NCI-H1105 treated with DMSO at 0.1 percent for 48 hours (cell line): ENCODE measurements around the gene ERN2.
"Not testable (repeated sequence)": the region's sequence is repeated elsewhere in the genome, so short reads cannot be mapped to it uniquely, and the experiment has no call there.

Source experiments
- DNase-seq: peaks from one replicate; lab custom pipeline; 2025; lab: John Stamatoyannopoulos, UW

ERN2 gene

DNA sequence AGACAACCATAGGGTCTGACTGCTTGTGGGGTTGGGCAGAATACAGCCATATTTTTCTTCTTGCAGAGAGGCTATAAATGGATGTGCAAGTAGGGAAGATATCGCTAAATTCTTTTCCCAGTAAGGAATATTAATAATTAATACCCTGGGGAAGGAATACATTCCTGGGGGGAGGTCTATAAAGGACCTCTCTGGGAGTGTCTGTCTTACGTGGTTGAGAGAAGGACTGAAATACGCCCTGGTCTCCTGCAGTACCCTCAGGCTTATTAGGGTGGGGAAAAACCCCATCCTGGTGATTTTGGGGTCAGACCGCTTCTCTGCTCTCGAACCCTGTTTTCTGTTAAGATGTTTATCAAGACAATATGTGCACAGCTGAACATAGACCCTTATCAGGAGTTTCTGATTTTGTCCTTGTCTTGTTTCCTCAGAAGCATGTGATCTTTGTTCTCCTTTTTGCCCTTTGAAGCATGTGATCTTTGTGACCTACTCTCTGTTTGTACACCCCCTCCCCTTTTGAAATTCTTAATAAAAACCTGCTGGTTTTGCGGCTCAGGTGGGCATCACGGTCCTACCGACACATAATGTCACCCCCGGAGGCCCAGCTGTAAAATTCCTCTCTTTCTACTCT, 9.7 kb upstream of the ERN2 start:
- not testable (repeated sequence) for DNase-seq

DNA sequence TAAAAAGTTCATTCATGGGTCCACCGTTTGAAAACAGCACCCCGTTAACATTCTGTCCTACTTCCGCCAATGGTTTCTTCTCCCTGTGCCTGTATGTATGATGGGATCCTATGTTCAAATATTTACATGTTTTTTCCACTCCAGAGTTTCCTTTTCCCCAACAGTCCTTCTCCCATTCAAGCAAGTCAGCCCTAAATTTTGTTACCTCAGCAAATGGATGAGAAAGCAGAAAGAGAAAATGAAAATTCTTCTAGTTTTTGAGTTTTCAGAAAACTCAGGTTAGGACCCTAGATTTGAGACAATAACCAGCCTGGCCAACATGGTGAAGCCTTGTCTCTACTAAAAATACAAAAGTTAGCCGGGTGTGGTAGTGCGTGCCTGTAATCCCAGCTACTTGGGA, 3.5 kb upstream of the ERN2 start:
- DNase-seq: no peak

DNA sequence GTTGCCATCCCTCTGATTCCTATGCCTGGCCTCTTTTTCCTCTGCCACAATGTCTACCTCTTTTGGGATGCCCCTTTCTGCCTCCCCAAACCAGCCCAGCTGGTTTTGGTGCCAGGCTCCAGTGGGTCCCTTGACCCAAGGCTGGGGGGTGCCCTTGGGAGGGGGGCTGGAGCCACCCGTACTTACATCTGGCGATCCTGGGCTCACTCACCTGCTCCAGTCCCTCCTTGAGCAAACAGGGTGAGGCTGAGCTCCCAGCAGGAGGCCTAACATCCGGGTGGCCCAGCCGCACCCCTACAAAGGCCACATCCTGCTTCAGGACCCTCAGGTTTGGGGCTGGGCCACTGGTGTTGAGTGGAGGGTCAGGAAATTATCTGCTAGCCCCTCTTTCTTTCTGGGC, 1.2 kb downstream of the ERN2 start:
- no peak for DNase-seq

DNA sequence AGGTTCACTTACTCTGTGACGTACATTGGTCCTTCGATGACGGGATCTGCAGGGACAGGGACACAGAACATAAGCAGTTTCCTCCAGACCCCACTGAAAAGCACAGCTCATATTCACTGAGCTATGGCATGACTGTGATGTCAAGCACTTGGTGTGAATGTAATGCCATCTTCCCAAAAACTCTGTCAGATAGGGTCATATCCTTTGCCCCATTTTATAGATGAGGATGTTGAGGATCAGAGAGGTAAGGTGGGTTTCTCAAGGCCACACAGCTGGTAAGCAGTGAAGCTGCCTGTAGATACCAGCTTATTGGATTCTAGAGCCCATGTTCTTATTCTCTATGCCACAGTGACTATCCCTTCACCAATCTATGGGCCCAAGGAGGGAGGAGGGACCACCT, 2.5 kb downstream of the ERN2 start:
- no peak for DNase-seq

DNA sequence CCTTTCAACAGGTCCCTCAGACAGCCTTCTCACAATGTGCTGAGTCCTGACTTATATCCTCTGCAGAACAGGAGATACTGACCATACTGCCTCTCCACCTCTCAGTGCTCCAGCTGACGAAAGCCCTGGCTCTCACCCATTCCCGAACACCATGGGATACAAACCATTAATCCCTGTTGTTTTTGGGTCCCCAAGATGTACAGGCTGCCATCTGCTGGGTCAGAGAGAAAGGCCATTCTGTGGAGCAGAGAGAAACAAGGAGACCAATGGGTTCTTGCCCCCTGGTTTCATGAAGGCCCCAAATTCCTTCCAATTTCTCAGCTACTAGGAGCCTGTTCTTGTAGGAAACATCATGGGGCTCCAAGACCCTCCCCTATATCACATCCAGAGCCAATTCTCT, 3.0 kb downstream of the ERN2 start:
- no peak for DNase-seq

DNA sequence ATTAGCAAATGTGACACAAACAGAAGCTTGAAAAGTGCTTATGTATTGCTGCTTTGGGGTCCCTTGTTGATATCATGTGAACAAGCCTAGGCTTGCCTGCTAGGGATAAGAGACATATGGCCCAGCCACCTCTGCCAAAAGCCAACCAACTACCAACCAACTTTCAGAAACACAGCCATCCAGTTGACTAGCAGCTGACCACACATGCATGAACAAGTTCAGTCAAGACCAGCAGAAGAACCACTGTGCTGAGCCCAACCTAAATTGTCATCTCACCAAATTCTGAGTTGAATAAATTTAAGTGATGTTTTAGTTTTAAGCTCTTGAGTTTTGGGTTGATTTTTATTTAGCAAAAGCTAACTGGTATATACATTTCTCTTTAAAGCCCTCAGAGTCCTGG, 3.5 kb downstream of the ERN2 start:
- DNase-seq: peak; percentile 49

DNA sequence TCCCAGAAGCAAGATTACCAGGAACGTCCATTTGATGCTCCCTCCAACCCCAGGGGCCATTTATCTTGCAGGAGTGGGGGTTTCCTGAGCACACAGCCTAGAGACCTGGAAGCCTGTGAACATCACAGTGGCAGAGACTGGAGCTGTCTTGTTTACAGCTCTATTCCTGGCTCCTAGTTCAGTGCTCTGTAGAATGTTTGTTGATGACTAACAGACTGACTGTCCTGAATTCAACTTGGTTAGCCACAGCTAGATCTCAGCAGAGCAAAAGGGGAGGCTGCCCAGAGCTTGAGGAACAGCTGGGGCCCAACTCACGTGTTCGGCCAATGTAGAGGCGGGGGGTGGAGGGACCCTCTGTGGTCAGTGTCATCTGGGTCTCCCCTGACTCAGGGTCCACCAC, 6.6 kb downstream of the ERN2 start:
- DNase-seq: no peak

DNA sequence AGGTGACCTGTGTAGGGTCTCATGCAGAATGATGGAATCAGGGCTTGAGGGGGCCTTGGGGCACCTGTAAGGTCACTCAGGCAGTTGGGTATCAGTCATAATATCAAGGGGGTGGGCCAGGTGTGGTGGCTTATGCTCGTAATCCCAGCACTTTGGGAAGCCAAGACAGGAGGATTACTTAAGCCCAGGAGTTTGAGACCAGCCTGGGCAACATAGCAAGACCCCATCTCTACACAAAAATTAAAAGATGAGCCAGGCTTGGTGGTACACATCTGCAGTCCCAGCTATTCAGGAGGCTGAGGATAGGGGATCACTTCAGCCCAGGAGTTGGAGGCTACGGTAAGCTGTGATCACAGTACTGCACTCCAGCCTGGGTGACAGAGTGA, 7.5 kb downstream of the ERN2 start:
- no peak for DNase-seq

DNA sequence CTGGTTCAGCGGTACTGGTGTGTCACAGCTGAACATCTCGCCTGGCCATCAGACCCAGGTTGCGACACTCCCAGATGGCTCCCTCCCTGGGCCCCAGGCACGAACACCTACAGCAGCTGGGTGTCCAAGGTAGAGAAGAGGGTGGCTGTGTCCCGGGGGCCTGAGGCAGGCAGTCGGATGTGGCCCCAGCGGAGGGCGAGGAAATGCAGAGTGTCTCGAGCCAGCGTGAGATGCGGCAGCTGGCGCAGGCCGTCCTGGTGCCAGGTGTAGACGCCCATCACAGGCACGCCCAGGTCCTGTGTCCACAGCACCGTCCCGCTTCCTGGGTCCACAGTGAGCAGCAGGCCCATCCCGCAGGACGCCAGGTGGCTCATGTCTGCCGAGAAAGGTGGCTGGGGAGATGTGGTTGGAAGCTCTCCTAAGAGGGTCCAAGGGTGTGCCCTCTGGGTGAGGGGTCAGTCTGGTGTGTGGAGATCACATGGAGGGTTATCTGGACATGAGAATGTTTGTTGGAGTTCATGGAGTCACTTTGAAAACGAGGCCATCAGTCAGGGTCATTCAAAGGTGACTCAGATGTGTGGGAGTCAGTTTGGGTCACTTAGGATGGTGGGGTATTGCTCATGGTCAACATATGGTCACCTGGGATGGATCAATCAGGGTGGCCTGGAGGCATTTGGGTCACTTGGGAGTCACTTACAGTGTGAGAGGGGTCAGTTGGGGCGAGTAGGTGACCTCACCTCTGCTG, 8.1 kb downstream of the ERN2 start:
- no peak for DNase-seq

DNA sequence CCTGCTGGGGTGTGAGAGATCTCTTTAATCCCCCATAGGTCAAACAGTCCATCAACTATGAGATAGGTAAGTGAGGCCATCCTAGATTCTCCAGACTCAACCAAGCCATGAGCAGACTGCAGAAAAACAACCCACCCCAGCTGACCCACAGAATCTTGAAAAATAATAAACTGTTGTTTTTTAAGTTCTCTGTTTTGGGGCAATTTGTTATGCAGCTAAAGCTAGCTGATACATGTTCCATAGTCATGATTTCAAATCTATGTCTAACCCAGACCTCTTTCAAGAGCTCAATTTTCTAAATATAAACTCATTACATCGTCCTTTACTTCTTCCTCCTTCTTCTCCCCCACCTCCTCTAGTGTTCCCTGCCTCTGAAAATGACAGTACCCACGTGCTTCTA, 10.1 kb downstream of the ERN2 start:
- no peak for DNase-seq

DNA sequence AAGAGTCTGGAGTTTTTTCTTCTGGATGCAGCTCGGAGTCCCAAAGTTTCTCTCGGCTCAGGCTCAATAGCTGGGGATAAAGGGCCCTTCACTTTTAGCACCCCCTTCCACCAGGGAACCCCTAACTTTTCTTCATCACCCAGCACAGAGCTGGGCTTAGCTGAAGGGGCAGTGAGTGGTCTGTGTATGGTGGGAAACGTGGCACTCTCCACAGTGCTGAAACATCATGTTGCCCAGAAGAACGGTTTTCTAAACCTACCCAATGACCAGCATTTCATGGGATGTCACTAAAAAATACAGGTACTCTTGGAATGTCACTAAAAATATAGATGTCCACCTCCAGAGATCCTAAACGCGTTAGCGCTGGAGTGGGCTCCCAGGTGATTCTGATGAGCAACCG, 12.0 kb downstream of the ERN2 start:
- DNase-seq: no peak

DNA sequence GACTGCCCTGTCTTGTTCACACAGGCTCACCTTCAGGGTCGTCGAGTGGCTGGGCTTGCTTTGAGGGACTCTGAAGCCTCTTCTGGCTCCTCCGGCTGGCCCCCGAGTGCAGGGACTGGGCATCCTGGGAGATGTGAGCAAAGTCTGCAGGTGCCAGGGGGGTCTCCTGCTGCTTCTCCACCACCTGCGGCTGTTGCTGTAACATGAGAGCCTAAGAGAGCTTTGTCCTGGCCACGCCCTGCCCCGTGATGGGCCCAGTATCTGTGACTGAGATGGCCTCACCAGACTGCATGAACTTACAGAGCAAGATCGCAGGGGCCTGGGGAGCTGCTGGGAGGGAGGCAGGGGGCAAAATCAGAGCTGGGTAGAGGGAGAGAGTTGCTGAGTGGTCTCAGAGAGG, 12.5 kb downstream of the ERN2 start:
- DNase-seq: peak; percentile 2

DNA sequence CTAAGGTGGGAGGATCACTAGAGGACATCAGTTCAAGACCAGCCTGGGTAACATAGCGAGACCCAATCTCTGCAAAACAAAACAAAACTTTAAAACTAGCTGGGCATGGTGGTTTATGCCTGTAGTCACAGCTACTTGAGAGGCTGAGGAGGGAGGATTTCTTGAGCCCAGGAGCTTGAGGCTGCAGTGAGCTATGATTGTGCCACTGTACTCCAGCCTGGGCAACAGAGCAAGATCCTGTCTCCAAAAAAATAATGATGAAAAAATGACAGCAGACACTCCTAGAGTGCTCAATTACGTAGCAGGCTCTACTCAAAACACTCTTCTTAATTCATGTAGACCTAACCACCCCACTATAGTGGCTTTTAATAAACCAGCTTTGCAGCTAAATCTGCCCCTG, 12.9 kb downstream of the ERN2 start:
- DNase-seq: no peak

DNA sequence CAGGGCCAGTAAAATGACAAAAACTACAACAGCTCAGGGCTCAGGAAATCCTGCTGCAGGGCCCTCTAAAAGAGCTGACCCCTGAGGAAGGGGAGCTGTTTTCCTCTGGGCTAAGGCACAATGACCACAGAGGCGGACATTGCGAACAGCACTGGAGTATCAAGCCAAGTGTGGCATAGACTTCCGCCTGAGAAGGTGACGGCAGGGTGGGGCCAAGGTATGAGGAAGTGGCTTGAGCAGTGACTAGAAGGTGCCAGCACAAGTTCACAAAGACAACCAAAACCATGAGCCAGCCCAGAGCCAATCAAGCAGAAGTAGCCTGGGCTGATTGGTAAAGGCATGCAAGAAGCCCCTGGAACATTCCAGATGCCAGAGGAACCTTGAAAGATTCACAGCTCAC, 13.9 kb downstream of the ERN2 start:
- no peak for DNase-seq

DNA sequence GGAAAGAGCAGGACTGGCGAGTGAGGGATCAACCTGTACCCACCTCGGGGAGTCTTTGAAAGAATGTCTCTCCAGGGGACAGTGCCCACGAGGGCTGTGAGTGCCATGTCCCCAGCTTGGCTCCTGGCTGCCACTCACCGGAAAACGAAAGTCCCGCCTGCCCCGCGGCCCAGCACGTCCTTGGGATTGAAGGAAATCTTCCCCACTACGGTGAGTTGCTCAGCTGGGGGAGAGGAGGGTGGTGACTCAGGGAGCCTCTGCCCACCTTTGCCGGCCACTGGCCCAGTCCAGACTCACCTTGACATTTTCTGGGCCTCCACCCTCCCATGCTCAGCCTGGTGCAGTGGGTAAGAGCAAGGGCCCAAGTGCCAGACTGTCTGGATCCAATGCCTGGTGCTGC, 17.3 kb downstream of the ERN2 start:
- DNase-seq: no peak

DNA sequence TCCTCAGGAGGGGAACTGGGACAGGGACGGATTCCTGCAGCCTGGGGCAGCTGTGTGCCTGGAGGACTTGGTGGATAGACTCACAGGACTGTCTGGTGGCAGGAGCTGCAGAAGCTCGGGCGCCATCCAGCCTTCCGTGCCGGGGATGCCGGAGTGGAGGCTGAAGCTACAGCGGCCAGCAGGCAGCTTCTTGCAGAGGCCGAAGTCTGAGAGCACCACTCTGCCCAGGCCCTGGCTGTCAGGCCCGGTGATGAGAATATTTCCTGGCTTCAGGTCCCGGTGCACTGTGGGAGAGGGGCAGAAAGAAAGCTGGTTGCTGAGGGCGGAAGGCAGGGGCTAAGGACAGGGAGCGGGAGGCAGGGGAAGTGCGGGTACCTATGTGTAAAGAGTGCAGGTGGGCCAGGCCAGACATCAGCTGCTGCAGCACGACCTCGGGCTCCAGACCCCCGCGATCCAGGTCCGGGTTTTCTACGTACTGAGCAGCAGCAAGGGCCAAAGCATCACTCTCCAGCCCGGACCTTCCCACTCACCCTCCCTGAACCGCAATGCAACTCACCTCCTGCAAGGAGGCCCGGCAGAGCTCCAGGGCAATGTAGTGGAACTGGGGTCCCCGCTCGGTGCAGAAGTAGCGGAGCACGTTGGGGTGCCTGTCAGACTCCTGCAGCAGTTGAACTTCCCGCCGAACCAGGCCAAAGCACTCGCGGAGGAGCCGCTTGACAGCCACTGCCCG, 18.2 kb downstream of the ERN2 start:
- no peak for DNase-seq

DNA sequence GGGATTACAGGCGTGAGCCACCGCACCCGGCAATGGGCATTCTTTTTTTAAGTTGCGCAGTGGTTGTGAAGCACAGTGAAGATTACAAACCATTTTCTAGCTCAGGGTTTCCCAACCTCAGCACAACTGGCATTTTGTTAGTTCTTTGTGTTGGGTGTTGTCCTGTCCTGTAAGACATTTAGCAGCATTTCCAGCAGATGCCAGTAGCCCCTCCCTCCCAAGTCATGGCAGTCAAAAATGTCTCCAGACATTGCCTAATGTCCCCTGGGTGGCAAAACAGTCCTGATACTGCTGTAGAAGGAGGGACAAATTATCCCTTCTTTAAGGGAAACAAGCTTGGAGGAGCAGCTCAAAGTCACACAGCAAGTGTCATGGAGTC, 18.8 kb downstream of the ERN2 start:
- DNase-seq: no peak

DNA sequence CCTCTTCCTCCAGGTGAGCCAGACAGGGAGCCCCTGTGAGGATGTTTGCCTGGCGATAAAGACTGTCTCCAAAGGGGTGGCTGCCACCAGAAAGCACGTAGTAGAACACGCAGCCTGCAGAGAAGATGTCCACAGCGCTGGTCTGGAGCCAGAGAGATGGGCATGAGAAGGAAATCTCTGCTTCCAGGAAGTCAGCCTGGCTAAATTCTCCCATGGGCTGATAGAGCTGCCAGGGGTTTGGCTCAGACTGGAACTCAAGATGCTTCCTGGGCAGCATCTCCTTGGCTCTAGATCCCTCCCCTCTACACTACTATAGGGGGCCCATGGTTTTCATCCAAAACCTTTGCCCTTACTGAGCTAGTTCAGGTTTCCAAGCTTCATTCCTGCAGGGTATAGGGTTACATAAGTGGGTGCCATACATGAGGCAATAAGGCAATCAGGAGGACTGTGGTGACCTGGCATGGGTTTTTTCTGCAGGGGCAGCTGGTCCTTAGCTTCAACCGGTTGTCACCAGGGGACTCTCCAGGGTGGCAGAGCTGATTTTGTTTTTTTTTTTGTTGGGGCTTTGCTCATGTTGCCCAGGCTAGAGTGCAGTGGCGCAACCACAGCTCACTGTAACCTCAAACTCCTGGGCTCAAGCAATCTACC, 20.7 kb downstream of the ERN2 start:
- no peak for DNase-seq

DNA sequence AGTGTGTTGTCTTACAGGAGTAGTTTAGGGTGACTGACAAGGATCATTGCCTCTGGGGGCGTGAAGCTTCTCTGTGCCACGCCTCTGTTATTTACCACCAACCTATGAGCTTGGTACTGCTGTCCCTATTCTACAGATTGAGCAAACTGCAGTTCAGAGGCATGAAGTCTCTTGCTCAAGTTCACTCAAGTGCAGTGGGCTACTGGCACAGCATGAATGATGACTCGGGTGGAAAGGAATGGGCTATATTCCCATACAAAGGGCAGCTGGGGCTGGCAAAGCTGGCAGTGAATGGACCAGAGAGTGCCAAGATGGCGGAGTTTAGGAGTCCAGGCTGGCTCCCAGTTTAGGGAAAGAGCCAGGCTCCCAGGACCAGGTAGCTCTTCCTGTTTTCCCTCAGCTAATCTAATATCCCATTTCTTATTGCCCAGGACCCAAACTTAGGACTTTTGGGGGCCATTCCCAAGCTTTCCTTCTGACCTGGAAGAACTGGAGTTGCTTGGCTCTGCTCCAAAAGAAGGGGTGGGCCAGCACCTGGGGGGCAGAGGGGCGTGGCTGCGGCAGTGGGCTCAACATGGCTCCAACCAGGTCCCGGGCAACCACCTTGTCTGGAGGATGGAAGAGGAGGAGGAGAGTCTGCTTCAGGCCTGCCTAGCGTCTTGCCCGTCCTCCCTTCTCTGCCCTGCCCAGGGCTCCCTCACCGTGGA, 21.4 kb downstream of the ERN2 start:
- DNase-seq: no peak

DNA sequence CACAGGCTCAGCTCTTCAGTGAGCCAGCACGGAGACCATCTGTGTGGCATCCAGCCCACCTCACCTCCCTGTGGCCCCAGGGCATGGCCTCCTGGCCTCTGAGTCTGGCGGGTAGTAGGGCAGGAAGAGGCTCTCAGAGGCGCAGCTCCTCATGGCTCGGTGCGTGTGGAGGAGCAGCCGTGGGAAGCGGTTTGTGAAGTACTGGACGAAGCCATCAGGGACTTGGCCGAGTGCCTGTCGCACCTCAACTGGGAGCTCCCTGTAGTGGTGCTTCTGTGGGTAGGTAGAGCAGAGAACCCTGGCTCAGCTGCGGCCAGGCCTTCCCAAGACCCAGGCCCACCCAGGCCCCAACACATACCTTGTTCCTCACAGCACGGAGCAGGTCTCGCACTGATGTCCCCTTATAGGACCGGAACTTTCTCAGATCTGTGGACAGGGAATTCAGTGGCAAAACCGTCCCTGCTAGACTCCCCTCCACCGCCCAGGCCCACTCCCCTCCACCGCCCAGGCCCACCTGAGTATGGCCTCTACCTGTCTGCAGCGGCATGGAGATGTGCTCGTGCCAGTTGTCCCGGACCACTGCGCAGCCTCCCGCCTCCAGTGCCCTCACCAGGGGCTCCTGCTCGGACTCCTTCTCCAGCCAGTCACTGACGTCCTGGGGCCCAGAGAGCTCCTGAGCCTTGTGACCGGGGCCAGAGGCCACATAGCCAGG, 22.1 kb downstream of the ERN2 start:
- DNase-seq: no peak

DNA sequence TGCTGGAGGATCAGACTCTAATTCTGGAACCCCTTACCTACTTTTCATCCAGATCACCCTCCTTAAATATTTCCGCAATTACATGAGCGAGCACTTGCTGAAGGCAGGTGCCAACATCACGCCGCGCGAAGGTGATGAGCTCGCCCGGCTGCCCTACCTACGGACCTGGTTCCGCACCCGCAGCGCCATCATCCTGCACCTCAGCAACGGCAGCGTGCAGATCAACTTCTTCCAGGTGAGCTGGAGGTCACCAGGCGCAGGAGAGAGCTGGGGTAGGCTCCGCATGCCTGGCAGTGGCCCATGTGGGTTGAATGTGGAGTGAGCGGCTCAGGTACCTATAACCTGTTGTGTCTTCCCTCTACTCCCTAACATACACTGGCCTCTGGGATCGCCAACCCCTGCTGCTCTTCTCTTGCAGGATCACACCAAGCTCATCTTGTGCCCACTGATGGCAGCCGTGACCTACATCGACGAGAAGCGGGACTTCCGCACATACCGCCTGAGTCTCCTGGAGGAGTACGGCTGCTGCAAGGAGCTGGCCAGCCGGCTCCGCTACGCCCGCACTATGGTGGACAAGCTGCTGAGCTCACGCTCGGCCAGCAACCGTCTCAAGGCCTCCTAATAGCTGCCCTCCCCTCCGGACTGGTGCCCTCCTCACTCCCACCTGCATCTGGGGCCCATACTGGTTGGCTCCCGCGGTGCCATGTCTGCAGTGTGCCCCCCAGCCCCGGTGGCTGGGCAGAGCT, 23.4 kb downstream of the ERN2 start:
- DNase-seq: no peak
